Stimulated activated CD4-positive, alpha-beta T cell treated with anti-CD3 and anti-CD28 coated beads, Interleukin-4, amount 100 ng/mL, for 4 hours (primary cell): ENCODE data around the gene PDIA4.

Source experiments
- DNase-seq, 2 experiments: peaks; one replicate each; pipeline ENCODE4 v3.0.0-alpha.2; 2020

Gene PDIA4

DNA sequence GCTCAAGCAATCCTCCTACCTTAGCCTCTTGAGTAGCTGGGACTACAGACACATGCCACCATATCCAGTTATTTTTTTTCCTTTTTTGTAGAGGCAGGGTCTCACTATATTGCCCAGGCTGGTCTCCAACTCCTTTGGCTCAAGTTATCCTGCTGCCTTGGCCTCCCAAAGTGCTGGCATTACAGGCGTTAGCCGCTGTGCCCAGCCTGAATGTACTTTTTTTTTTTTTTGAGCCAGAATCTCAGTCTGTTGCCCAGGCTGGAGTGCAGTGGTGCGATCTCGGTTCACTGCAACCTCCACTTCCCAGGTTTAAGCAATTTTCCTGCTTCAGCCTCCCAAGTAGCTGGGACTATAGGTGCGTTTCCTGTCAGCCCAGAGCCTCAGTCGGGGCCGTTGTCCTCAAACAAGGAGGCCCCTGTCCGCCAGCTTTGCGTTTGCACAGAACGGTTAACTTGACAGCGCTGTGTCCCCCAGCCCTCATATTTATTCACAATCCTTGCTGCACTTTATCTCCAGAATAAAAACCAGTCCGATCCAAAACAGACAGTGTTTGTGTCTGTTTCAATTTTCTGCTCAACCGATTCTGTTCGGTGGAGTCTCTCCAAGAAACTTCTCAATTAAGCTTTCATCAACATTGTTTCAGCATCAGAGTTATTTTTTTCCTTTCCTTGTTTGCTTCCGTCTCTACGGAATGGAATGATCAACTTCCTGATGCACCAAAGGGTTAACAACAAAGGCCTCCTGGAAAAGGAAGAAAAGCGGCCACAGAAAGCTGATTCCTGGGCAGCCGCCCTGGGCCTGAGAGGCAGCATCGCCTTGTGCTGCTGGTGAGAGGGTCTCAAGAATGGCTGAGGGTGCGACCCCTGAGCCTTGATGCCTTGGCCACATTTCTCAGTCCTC, 64.5 kb downstream of the PDIA4 start:
- no peak for DNase-seq

DNA sequence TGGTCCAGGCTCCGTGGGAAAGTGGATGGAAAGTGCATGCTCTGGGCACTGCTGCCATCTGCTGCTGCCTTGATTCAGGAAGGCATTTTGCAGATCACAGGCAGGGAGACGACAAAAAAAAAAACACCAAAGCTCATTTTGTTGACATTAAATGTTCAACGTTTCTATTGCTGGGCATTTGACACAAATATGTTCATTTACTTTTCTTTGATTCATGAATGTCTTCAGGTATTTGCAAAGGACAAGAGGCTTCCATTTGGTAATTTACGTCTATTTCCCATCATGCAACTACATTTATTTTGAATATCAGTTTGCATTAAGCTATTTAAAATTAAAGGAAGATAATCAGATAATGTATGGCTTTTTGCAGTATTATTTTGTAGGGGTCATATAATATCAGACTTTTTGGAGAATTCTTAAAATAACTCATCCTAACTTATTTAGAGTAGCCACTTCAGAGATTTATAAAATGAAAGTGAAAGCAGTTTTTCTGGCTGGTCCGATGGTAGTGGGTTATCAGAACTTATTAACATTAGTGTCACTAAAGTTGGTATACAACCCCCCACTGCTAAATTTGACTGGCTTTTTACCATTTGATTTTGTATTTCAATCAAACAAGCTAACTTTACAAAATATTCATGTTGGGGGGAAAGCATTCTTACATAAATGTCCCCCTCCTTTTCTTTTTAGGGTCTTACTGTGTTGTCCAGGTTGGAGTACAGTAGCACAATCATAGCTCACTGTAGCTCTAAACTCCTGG, 65.3 kb downstream of the PDIA4 start:
- peak; percentile 52 to 74 for DNase-seq

DNA sequence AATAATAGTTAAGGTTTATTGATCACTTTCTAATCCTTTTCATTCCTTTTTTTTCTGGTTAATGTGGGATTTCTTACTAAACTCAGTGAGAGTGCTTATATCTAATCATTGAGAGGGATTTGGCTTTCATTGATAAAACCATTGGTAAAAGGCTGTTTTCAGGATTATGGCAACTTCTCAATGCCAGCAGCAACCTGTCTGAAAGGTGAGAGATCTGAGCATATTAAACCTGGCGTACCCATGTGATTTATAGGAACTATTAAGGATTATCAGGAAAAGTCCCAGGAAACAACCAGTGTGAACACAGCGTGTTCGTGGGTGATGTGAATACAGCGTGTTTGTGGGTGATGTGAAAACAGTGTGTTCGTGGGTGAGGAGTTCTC, 65.9 kb downstream of the PDIA4 start:
- no peak for DNase-seq

DNA sequence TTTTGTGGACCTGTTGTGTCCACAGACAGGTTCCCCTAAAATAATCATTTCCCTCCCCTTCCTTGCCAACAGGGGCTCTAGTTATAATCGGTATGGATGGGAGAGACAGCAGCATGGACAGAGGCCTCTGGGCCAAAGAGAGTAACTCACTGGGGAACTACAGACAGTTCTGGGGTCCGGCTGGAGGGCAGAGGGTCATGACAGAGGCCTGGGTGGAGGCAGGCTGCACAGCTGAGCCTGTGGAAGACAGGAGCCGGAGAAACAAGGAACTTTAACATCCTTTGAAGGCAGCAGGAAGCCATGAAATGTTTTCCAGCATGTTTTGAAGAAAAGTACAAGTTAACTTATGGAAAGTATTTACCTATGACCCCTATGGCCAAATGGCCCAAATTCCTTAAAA, 68.6 kb downstream of the PDIA4 start:
- DNase-seq: no peak

DNA sequence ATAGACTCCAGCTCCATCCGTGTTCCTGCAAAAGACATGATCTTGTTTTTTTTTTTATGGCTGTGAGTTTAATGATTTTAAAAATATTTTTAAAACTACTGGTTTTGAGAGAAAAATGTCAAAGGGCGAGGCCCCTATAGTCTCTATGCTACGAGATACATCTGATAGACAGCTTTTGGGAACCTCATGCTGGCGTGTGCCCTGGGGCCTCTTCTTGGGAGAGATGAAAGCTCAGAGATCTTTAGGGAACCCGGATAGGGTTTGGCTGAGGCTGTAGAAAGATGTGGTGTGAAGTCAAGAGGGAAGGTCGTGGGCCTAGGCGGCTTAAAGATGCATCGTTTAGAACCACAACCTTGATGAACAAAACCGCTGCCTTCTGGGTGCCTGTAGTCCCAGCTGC, 70.2 kb downstream of the PDIA4 start:
- DNase-seq: no peak

DNA sequence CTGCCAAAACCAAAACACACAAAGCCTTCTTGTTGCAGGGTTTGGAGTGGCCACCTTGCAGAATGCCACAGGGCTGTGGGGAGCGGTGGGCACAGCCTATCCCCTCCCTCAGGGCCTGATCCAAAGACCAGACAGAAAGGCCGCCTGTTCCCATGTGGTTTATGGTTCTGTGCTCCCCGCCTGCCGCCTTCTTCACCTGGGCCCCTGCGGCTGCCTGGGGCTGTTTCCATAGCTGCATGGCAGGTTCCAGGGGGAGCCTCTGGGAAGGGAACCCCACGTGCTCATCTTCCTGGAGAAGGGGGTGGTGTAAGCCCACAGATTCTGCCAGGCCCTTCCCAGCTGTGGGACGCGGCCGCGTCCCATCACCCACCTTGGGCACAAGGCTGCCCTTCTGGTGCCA, 73.5 kb downstream of the PDIA4 start:
- DNase-seq: no peak

DNA sequence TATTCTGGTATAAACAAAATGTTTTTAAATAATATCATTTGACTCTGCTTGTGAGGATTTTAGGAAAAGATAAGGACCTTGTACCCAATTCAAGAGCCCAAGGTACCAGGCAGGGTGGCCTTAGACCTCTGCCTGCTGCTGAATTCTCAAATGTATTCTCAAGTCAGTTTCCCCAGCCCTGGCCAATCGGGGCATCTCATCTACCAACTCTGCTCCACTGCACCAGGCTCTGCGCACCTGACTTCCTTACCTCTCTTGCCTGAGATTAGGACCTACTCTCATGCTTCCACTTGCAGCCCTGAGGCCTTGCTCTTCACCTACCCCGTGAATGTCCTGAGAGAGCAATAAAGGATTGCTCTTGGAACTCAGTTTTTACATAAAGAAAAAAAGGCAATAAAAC, 74.6 kb downstream of the PDIA4 start:
- no peak for DNase-seq
